Endothelial cell of umbilical vein (primary cell): ENCODE measurements around the gene NINL. TPM values are rescaled to one million over a fixed set of nuclear protein-coding genes. Genes with fewer than 3 reads are reported as not detected.

ENCODE experiments used
- BruUV-seq: library from RNA; stranded (reverse); fragments of 400-500 nt; replicated peaks from 2 replicates; lab custom pipeline; 2021; lab: Mats Ljungman, UMichigan
- CTCF ChIA-PET: fragments of 300-600, 350-600 bp; sonication (Branson Sonifier 250); formaldehyde crosslinking; loops from one replicate; lab custom pipeline; 2021; ENCODE audit warnings: antibody characterized with exemption, inconsistent platforms; lab: Charles Lee
- POLR2A ChIA-PET: fragments of 300-600, 350-600 bp; sonication (Branson Sonifier 250); formaldehyde crosslinking; loops from one replicate; lab custom pipeline; 2021; ENCODE audit warnings: antibody characterized with exemption, inconsistent platforms; lab: Charles Lee
- DNase-seq: peaks from one replicate; pipeline ENCODE4 v3.0.0-alpha.2; 2011; ENCODE audit warnings: low read depth, low spot score
- FAIRE-seq: peaks from 2 replicates; lab custom pipeline; 2011; peaks lifted over from hg19 to GRCh38; lab: Jason Lieb, UNC
- H2AFZ ChIP-seq: 2 replicates; pipeline ENCODE4 v1.6.0; 2012; ENCODE audit warnings: low read depth, low read length, control low read depth, inconsistent platforms
- H3K27ac ChIP-seq: 2 replicates; pipeline ENCODE4 v1.5.1; 2011; ENCODE audit warnings: low read depth, mild to moderate bottlenecking, control low read depth, low read length, moderate library complexity; ENCODE audit not compliant: insufficient read depth
- H3K27me3 ChIP-seq, 2 experiments: 2 replicates each; pipeline versions ENCODE4 v1.6.0 to v1.6.1; 2011; ENCODE audit warnings: low read length in 2 of 2, mixed read lengths in 1 of 2; ENCODE audit not compliant: control insufficient read depth in 2 of 2, insufficient read depth in 2 of 2
- H3K36me3 ChIP-seq, 2 experiments: 2 replicates in 1 of 2; 3 replicates in 1 of 2; pipeline ENCODE4 v1.5.1; 2011; ENCODE audit warnings: low read length in 2 of 2, mild to moderate bottlenecking in 1 of 2, moderate library complexity in 1 of 2; ENCODE audit not compliant: control insufficient read depth in 2 of 2, insufficient read depth in 2 of 2; ENCODE audit errors: extremely low read depth in 1 of 2
- H3K4me1 ChIP-seq: 3 replicates; pipeline ENCODE4 v1.5.1; 2011; ENCODE audit warnings: mild to moderate bottlenecking, low read length; ENCODE audit not compliant: control insufficient read depth, insufficient read depth; ENCODE audit errors: extremely low read depth
- H3K4me2 ChIP-seq: 2 replicates; pipeline ENCODE4 v1.6.1; 2011; ENCODE audit warnings: low read length, control low read depth, mixed read lengths; ENCODE audit not compliant: insufficient read depth
- H3K4me3 ChIP-seq, 3 experiments: fragments of 200-600 bp in 1 of 3; sonication (generic), shearing (Covaris generic) in 1 of 3; replicated peaks in 1 of 3; 2 replicates each; pipeline ENCODE4 v1.5.1; 2011 to 2016; ENCODE audit warnings: control low read depth in 3 of 3, low read length in 3 of 3, mild to moderate bottlenecking in 2 of 3, inconsistent platforms in 1 of 3, low read depth in 1 of 3, moderate library complexity in 1 of 3; ENCODE audit not compliant: insufficient read depth in 1 of 3
- H3K79me2 ChIP-seq: 2 replicates; pipeline ENCODE4 v1.6.0; 2012; ENCODE audit warnings: low read length, inconsistent platforms; ENCODE audit not compliant: control insufficient read depth, insufficient read depth
- H3K9ac ChIP-seq: replicated peaks from 2 replicates; pipeline ENCODE3; 2011; ENCODE audit warnings: low read length, control low read depth; ENCODE audit not compliant: insufficient read depth; ENCODE audit errors: extremely low read depth
- H3K9me1 ChIP-seq: replicated peaks from 3 replicates; pipeline ENCODE4 v1.6.0; 2011; ENCODE audit warnings: mild to moderate bottlenecking, low read length; ENCODE audit not compliant: control insufficient read depth, insufficient read depth; ENCODE audit errors: extremely low read depth
- H3K9me3 ChIP-seq: replicated peaks from 2 replicates; pipeline ENCODE4 v1.5.1; 2012; ENCODE audit warnings: low read length, inconsistent platforms; ENCODE audit not compliant: control insufficient read depth, insufficient read depth
- H4K20me1 ChIP-seq: replicated peaks from 2 replicates; pipeline ENCODE3; 2011; ENCODE audit warnings: mild to moderate bottlenecking, low read length; ENCODE audit not compliant: control insufficient read depth, insufficient read depth; ENCODE audit errors: extremely low read depth
- CTCF ChIP-seq, 2 donors: IDR thresholded peaks; 1 replicate in 1 of 2; 2 replicates in 1 of 2; pipeline ENCODE4 v1.5.1; 2011; ENCODE audit warnings: low read length in 2 of 2, mild to moderate bottlenecking in 2 of 2, moderate library complexity in 2 of 2, control low read depth in 1 of 2, inconsistent platforms in 1 of 2, low read depth in 1 of 2; ENCODE audit not compliant: insufficient read depth in 1 of 2; ENCODE audit errors: extremely low read depth in 1 of 2
- EZH2 ChIP-seq: IDR thresholded peaks from 2 replicates; pipeline ENCODE4 v1.6.1; 2012; ENCODE audit warnings: borderline replicate concordance, low read depth, mild to moderate bottlenecking, moderate library complexity, low read length, inconsistent platforms; ENCODE audit not compliant: severe bottlenecking
- FOS ChIP-seq: IDR thresholded peaks from 2 replicates; pipeline ENCODE4 v1.6.1; 2011; ENCODE audit warnings: mild to moderate bottlenecking, low read length, moderate library complexity, borderline replicate concordance; ENCODE audit not compliant: insufficient read depth
- GATA2 ChIP-seq: IDR thresholded peaks from 2 replicates; pipeline ENCODE4 v1.7.0; 2011; ENCODE audit warnings: low read depth, mild to moderate bottlenecking, moderate library complexity, mixed read lengths, low read length; ENCODE audit not compliant: insufficient read length, insufficient read depth
- JUN ChIP-seq: IDR thresholded peaks from 2 replicates; pipeline ENCODE4 v1.6.1; 2011; ENCODE audit warnings: borderline replicate concordance, low read depth; ENCODE audit not compliant: insufficient read length, insufficient read depth
- MAX ChIP-seq: IDR thresholded peaks from 2 replicates; pipeline ENCODE4 v1.6.1; 2011; ENCODE audit not compliant: insufficient read depth, insufficient read length
- MYC ChIP-seq: IDR thresholded peaks from one replicate; pipeline ENCODE4 v1.6.1; 2011; ENCODE audit warnings: mild to moderate bottlenecking, low read depth, low read length
- POLR2A ChIP-seq: IDR thresholded peaks from 2 replicates; pipeline ENCODE4 v1.6.1; 2012; ENCODE audit warnings: low read depth, mild to moderate bottlenecking, control low read depth, low read length
- POLR2AphosphoS5 ChIP-seq: IDR thresholded peaks from 2 replicates; pipeline ENCODE4 v1.6.1; 2012; ENCODE audit warnings: low read depth, mild to moderate bottlenecking, control low read depth, low read length, moderate library complexity; ENCODE audit not compliant: insufficient read depth
- dilution Hi-C: fragments of 300-500 bp; cut with MboI; formaldehyde crosslinking; loops from one replicate; pipeline ENCODE4 v1.15.0; 2019; ENCODE audit warnings: low sequenced_read_pairs; ENCODE audit not compliant: extremely low pct_ligation_motif_present
- intact Hi-C: fragments of 100-400 bp; cut with micrococcal nuclease; formaldehyde crosslinking; loops from one replicate; pipeline ENCODE4 v1.10.0; 2022
- polyA plus RNA-seq, 4 experiments: library from polyadenylated mRNA; depleted of rRNA in 3 of 4; stranded (reverse) in 3 of 4; unstranded in 1 of 4; fragments of >200 nt; gene quantifications; 2 replicates each; pipeline versions ENCODE4 v1.2.1 to v1.2.3, GENCODE V29; 2011 to 2012; ENCODE audit warnings: missing spikeins in 1 of 4
- total RNA-seq: library from RNA; stranded (reverse); gene quantifications from 2 replicates; pipeline ENCODE4 v1.2.3, GENCODE V29; 2021

The NINL gene
- total and polyA plus RNA-seq, 2 donors (not counting 3 experiments of a cell fraction or from before 2014, with no cell fraction given), result 13.2 to 25.5 TPM

- H3K9ac ChIP-seq, result no peak overlapping the region
- dilution Hi-C loops, result no loop called here
- no peaks in the 10 kb centered on the region for H3K9me1 ChIP-seq
- intact Hi-C loops, result no loop called here
- H3K9me3 ChIP-seq, result peaks cover 6% of the 10 kb centered on the region
- H3K27ac ChIP-seq, result no peak overlapping the region
- DNase-seq (no peak), FAIRE-seq (no peak)
- H3K4me2 ChIP-seq, result no peak overlapping the region
- no peaks in the 10 kb centered on the region for H4K20me1 ChIP-seq
- H3K36me3 ChIP-seq, result peaks cover 0 to 33% of the 10 kb centered on the region in 2 experiments
- no peak overlapping the region for H2AFZ ChIP-seq
- H3K79me2 ChIP-seq, result no peaks in the 10 kb centered on the region
- CTCF ChIA-PET, result no interaction called here
- TF ChIP-seq MAX (no peak), MYC (no peak), EZH2 (no peak), GATA2 (no peak), POLR2AphosphoS5 (no peak), JUN (no peak), CTCF (IDR thresholded peaks at IDR 0.05; ENCODE audit: extremely low read depth in 1 of 2, insufficient read depth in 1 of 2, low read depth in 1 of 2, low read length in 2 of 2) (no peak), FOS (no peak), POLR2A (no peak)
- POLR2A ChIA-PET, result no interaction called here
- H3K4me1 ChIP-seq, result peaks cover 19% of the 10 kb centered on the region
- H3K4me3 ChIP-seq, result no peak overlapping the region
- H3K27me3 ChIP-seq, result no peaks in the 10 kb centered on the region
- BruUV-seq, result no TSS peak
Measured at GRCh38 chr20:25511183-25511582, 74.1 kb downstream of the NINL start.
